K562 (cell line): ENCODE data around the gene SP2. TPM values are rescaled to one million over a fixed set of nuclear protein-coding genes. Genes with fewer than 3 reads are reported as not detected.
A peak's percentile ranks its signal among the peaks of the same experiment; 100 is the strongest.

Source experiments
- ATAC-seq: fragments of 200-7000 bp; cut with Tn5 transposase; 3 replicates; pipeline ENCODE4 v1.9.1; 2020; ENCODE audit warnings: moderate library complexity
- BruUV-seq: library from RNA; stranded (reverse); fragments of 400-500 nt; replicated peaks from 2 replicates; lab custom pipeline; 2021; lab: Mats Ljungman, UMichigan
- CTCF ChIA-PET: fragments of 300-600 bp; formaldehyde crosslinking; extraction: SDS; loops from one replicate; lab custom pipeline; 2021; ENCODE audit warnings: low intra/inter-chr PET ratio; lab: Yijun Ruan, JAX
- POLR2A ChIA-PET: fragments of 300-600, 350-650 bp; sonication (Branson Sonifier 250); formaldehyde crosslinking; extraction: SDS; loops from one replicate; lab custom pipeline; 2021; ENCODE audit warnings: antibody characterized with exemption, inconsistent platforms; lab: Yijun Ruan, JAX
- DNase-seq, 4 experiments: peaks; one replicate each; pipeline versions ENCODE4 v3.0.0 to v3.0.0-alpha.2; 2011 to 2018; ENCODE audit warnings: low spot score in 3 of 4, mixed read lengths in 3 of 4; ENCODE audit errors: extremely low read depth in 1 of 4
- FAIRE-seq: peaks from 2 replicates; lab custom pipeline; 2011; peaks lifted over from hg19 to GRCh38; lab: Jason Lieb, UNC
- H2AFZ ChIP-seq: 2 replicates; pipeline ENCODE4 v1.6.0; 2011; ENCODE audit warnings: low read depth, low read length, control low read depth, inconsistent platforms
- H3K27ac ChIP-seq: fragments of 200-600 bp; 3 replicates; pipeline ENCODE4 v1.8.0; 2011; ENCODE audit warnings: low read depth, mild to moderate bottlenecking, control low read depth, inconsistent platforms, low read length, moderate library complexity, mixed read lengths; ENCODE audit errors: extremely low read depth
- H3K27me3 ChIP-seq, 2 experiments: fragments of 300-600 bp in 1 of 2; 2 replicates in 1 of 2; 3 replicates in 1 of 2; pipeline versions ENCODE4 v1.6.0 to v1.8.0; 2011; ENCODE audit warnings: inconsistent platforms in 2 of 2, low read length in 2 of 2, mild to moderate bottlenecking in 1 of 2, mixed read lengths in 1 of 2, moderate library complexity in 1 of 2; ENCODE audit not compliant: control insufficient read depth in 2 of 2, insufficient read depth in 2 of 2
- H3K36me3 ChIP-seq: fragments of 300-600 bp; 3 replicates; pipeline ENCODE4 v1.8.0; 2011; ENCODE audit warnings: mild to moderate bottlenecking, low read length, inconsistent platforms; ENCODE audit not compliant: control insufficient read depth, insufficient read depth
- H3K4me1 ChIP-seq, 2 experiments: fragments of 200-600 bp in 1 of 2; replicated peaks in 1 of 2; 2 replicates in 1 of 2; 3 replicates in 1 of 2; pipeline versions ENCODE4 v1.5.1 to v1.8.0; 2011; ENCODE audit warnings: inconsistent platforms in 2 of 2, low read length in 2 of 2, mild to moderate bottlenecking in 1 of 2, mixed read lengths in 1 of 2, moderate library complexity in 1 of 2; ENCODE audit not compliant: control insufficient read depth in 2 of 2, insufficient read depth in 2 of 2
- H3K4me2 ChIP-seq: 2 replicates; pipeline ENCODE4 v1.6.1; 2011; ENCODE audit warnings: low read length, control low read depth, inconsistent platforms, mixed read lengths; ENCODE audit not compliant: insufficient read depth
- H3K4me3 ChIP-seq: fragments of 200-600 bp; sonication (generic), shearing (Covaris generic); 2 replicates; pipeline ENCODE4 v1.5.1; 2016; ENCODE audit warnings: control low read depth, inconsistent platforms
- H3K79me2 ChIP-seq: fragments of 200-600 bp; 3 replicates; pipeline ENCODE4 v1.8.0; 2011; ENCODE audit warnings: low read length, inconsistent platforms; ENCODE audit not compliant: control insufficient read depth, insufficient read depth
- H3K9ac ChIP-seq, 2 experiments: 2 replicates each; pipeline versions ENCODE4 v1.6.0 to v1.6.1; 2011; ENCODE audit warnings: low read depth in 2 of 2, low read length in 2 of 2, control low read depth in 1 of 2, inconsistent platforms in 1 of 2, mild to moderate bottlenecking in 1 of 2, mixed read lengths in 1 of 2; ENCODE audit not compliant: insufficient read depth in 1 of 2
- H3K9me1 ChIP-seq: one replicate; pipeline ENCODE4 v1.6.0; 2011; ENCODE audit warnings: inconsistent platforms, mild to moderate bottlenecking, low read length, moderate library complexity; ENCODE audit not compliant: control insufficient read depth, insufficient read depth
- H3K9me3 ChIP-seq: replicated peaks from 2 replicates; pipeline ENCODE4 v1.5.1; 2011; ENCODE audit warnings: low read depth, low read length, inconsistent platforms; ENCODE audit not compliant: control insufficient read depth, insufficient read depth
- H4K20me1 ChIP-seq: replicated peaks from 2 replicates; pipeline ENCODE4 v1.6.1; 2011; ENCODE audit warnings: low read length, inconsistent platforms, mixed read lengths; ENCODE audit not compliant: control insufficient read depth, insufficient read depth
- BCL6 ChIP-seq: fragments of 250-450 bp; sonication (Bioruptor Pico); IDR thresholded peaks from 2 replicates; pipeline ENCODE4 v1.4.0; 2020
- CHCHD3 ChIP-seq: fragments of 250-450 bp; sonication (Bioruptor Pico); IDR thresholded peaks from 2 replicates; pipeline ENCODE4 v2.1.2; 2022; ENCODE audit warnings: mild to moderate bottlenecking
- CTBP1 ChIP-seq: fragments of 450-650 bp; IDR thresholded peaks from 2 replicates; pipeline ENCODE4 v1.6.1; 2016; ENCODE audit warnings: borderline replicate concordance
- CTCF ChIP-seq, 3 experiments: IDR thresholded peaks in 2 of 3; conservative IDR thresholded peaks in 1 of 3; 2 replicates each; pipeline ENCODE4 v1.5.1; 2011 to 2012; ENCODE audit warnings: low read length in 3 of 3, mild to moderate bottlenecking in 3 of 3, control low read depth in 2 of 3, improper control_type of control experiment in 1 of 3, inconsistent platforms in 1 of 3, low read depth in 1 of 3, mixed read lengths in 1 of 3, moderate library complexity in 1 of 3; ENCODE audit not compliant: insufficient read depth in 2 of 3
- EHMT2 ChIP-seq: fragments of 450-650 bp; IDR thresholded peaks from 2 replicates; pipeline ENCODE4 v1.6.1; 2018; ENCODE audit warnings: antibody characterized with exemption
- GTF2E2 ChIP-seq: fragments of 200-800 bp; sonication (Bioruptor generic); IDR thresholded peaks from 2 replicates; pipeline ENCODE4 v1.6.1; 2016; ENCODE audit warnings: missing genetic modification characterization, missing compliant biosample characterization
- HNRNPL ChIP-seq: fragments of 200-400 bp; formaldehyde crosslinking; IDR thresholded peaks from 2 replicates; pipeline ENCODE4 v1.6.1; 2017; ENCODE audit warnings: low read depth, mild to moderate bottlenecking, low read length
- ILK ChIP-seq: fragments of 450-650 bp; IDR thresholded peaks from 2 replicates; pipeline ENCODE4 v1.6.1; 2016; ENCODE audit warnings: missing genetic modification characterization, low read depth, mild to moderate bottlenecking, missing compliant biosample characterization, moderate library complexity, borderline replicate concordance
- MLLT1 ChIP-seq, 2 experiments: fragments of 450-650 bp; IDR thresholded peaks; 2 replicates each; pipeline ENCODE4 v1.6.1; 2016
- RFX5 ChIP-seq: IDR thresholded peaks from 2 replicates; pipeline ENCODE4 v1.6.1; 2011; ENCODE audit warnings: low read depth, mild to moderate bottlenecking, improper control_type of control experiment, low read length
- SMAD2 ChIP-seq: fragments of 150-350 bp; IDR thresholded peaks from 2 replicates; pipeline ENCODE4 v1.6.1; 2014; ENCODE audit warnings: low read depth, mild to moderate bottlenecking, low read length
- ZBTB33 ChIP-seq: sonication (generic); formaldehyde crosslinking; IDR thresholded peaks from 2 replicates; pipeline ENCODE4 v1.8.1; 2023; ENCODE audit warnings: mild to moderate bottlenecking, missing genetic modification reagents
- ZBTB7A ChIP-seq: IDR thresholded peaks from 2 replicates; pipeline ENCODE4 v1.6.1; 2011; ENCODE audit warnings: low read depth, mild to moderate bottlenecking, low read length, moderate library complexity, borderline replicate concordance; ENCODE audit not compliant: control insufficient read depth
- ZC3H4 ChIP-seq: sonication (generic); formaldehyde crosslinking; IDR thresholded peaks from 2 replicates; pipeline ENCODE4 v1.9.0; 2021; ENCODE audit warnings: missing genetic modification reagents, borderline replicate concordance
- ZEB2 ChIP-seq: fragments of 450-650 bp; IDR thresholded peaks from 2 replicates; pipeline ENCODE4 v1.6.1; 2016
- ZNF561 ChIP-seq: fragments of 450-650 bp; formaldehyde crosslinking; conservative IDR thresholded peaks from 2 replicates; pipeline ENCODE4 v1.4.0; 2020; ENCODE audit warnings: mild to moderate bottlenecking, moderate library complexity
- WGBS: fragments of 100-300 bp; shearing (Covaris generic); methylation state at CpG from one replicate; pipeline ENCODE4 v1.1.6; 2016; ENCODE audit warnings: low coverage, mixed read lengths; ENCODE audit not compliant: insufficient coverage; ENCODE audit errors: missing lambda C conversion rate; 5-methylcytosine and 5-hydroxymethylcytosine counted together
- in situ Hi-C: fragments of 300-500 bp; cut with MboI; formaldehyde crosslinking; loops from 4 replicates; pipeline ENCODE4 v1.15.0; 2018; ENCODE audit warnings: inconsistent platforms, mixed read lengths
- intact Hi-C: fragments of 100-400 bp; cut with micrococcal nuclease; formaldehyde crosslinking; loops from 2 replicates; pipeline ENCODE4 v1.14.2; 2022
- polyA plus RNA-seq, 8 experiments: library from polyadenylated mRNA; depleted of rRNA in 4 of 8; stranded (reverse) in 5 of 8; unstranded in 3 of 8; fragments of >200 nt; fragmentation: Nextera tagmentation in 2 of 8; fragmentation: Illumina TruSeq in 1 of 8; extraction: Ambion mirVana in 2 of 8; extraction: Trizol in 1 of 8; gene quantifications; 2 replicates each; pipeline versions ENCODE4 v1.2.1 to v1.2.3, GENCODE V29; 2011 to 2014; ENCODE audit warnings: inconsistent platforms in 1 of 8, missing spikeins in 1 of 8
- total RNA-seq, 7 experiments: library from RNA; depleted of rRNA in 6 of 7; stranded (reverse); fragments of >200 nt in 6 of 7; fragmentation: Illumina TruSeq in 2 of 7; extraction: Trizol in 2 of 7; gene quantifications; 2 replicates each; pipeline versions ENCODE4 v1.2.1 to v1.2.3, GENCODE V29; 2011 to 2021; ENCODE audit warnings: low replicate concordance in 1 of 7

The SP2 gene
- total and polyA plus RNA-seq, 9 of the 15 experiments (the other 6 are each of a cell fraction or from before 2014, with no cell fraction given): 0.77 to 22.3 (median 2.3) TPM

- H3K79me2 ChIP-seq: peaks cover 18% of the 10 kb centered on the region
- no peaks in the 10 kb centered on the region for H3K9me1 ChIP-seq
- H3K9me3 ChIP-seq: no peaks in the 10 kb centered on the region
- no peaks in the 10 kb centered on the region for H4K20me1 ChIP-seq
- no peak overlapping the region for H3K4me3 ChIP-seq
- intact Hi-C loops (loop anchor here (10.0 kb wide), 1 partner anchor 287 kb away; no protein-coding TSS in a partner anchor), in situ Hi-C loops (no loop called here)
- H3K4me1 ChIP-seq: peaks cover 35 to 61% of the 10 kb centered on the region in 2 experiments
- H3K27me3 ChIP-seq: no peaks in the 10 kb centered on the region
- H3K4me2 ChIP-seq: no peak overlapping the region
- WGBS: 76% methylated on average over 48 of the region's 71 CpGs
- ATAC-seq: no peak
- no peak for DNase-seq
- BruUV-seq: no TSS peak
- ChIA-PET CTCF (interaction anchor here (0.6 to 1.6 kb wide), 2 partner anchors 42 to 796 kb away, joined by 3 to 4 read pairs; no protein-coding TSS in a partner anchor), POLR2A (interaction anchor here (0.7 to 2.4 kb wide), 6 partner anchors 10 to 48 kb away, joined by 3 to 11 read pairs (median 3); partner anchors contain the start of gene SP2)
- FAIRE-seq: no peak
- H3K36me3 ChIP-seq: no peaks in the 10 kb centered on the region; the same call in 2 of the 3 replicates
- no peak overlapping the region for H3K27ac ChIP-seq
- no peak overlapping the region for H3K9ac ChIP-seq
- H2AFZ ChIP-seq: no peak overlapping the region
- TF ChIP-seq CHCHD3: no peak
- no peak for TF ChIP-seq EHMT2
- TF ChIP-seq ZNF561 (CRISPR knock-in tag): no peak
- TF ChIP-seq ZBTB7A: peak; percentile 60; the same call in 1 of the 2 replicates
- TF ChIP-seq BCL6 (CRISPR knock-in tag): no peak
- TF ChIP-seq SMAD2: no peak
- 0 out of 2 replicates have a peak, but pooled peaks have one; percentile 23 for TF ChIP-seq CTBP1
- peak; percentile 27 to 58 (median 31); a peak in 4 of 6 replicates for TF ChIP-seq CTCF (IDR thresholded peaks at IDR 0.05 in 2 of 3, conservative IDR thresholded peaks at IDR 0.05 in 1 of 3; ENCODE audit: insufficient read depth in 2 of 3, low read depth in 1 of 3, low read length in 3 of 3)
- TF ChIP-seq ILK: no peak
- TF ChIP-seq ZBTB33 (CRISPR knock-in tag): peak; percentile 93
- TF ChIP-seq RFX5: no peak
- TF ChIP-seq GTF2E2 (tag): no peak
- 0 out of 2 replicates have a peak, but pooled peaks have one; percentile 20 for TF ChIP-seq HNRNPL
- no peak for TF ChIP-seq ZC3H4 (CRISPR knock-in tag)
- no peak for TF ChIP-seq MLLT1 (IDR thresholded peaks at IDR 0.05)
- 0 out of 2 replicates have a peak, but pooled peaks have one; percentile 69 for TF ChIP-seq ZEB2
Observed at GRCh38 chr17:47847341-47848197, 48.5 kb upstream of the SP2 start.
